Measurements from ENCODE around the gene BLOC1S4. TPM values are rescaled to one million over a fixed set of nuclear protein-coding genes. Genes with fewer than 3 reads are reported as not detected.

The BLOC1S4 gene
- total RNA-seq, 1 donor from 2014 or later: 14.2 TPM

GRCh38 chr4:6733358-6734164 lies 17.6 kb downstream of the BLOC1S4 start:
- Histone ChIP-seq H3K36me3 (ENCODE audit: control insufficient read depth, insufficient read depth, low read length) (no peaks in the 10 kb centered on the region), H3K27me3 (ENCODE audit: control insufficient read depth, insufficient read depth, low read length) (no peaks in the 10 kb centered on the region), H3K4me3 (ENCODE audit: low read depth, low read length) (no peak overlapping the region)
- DNase-seq (ENCODE audit: low read depth): no peak
- no peak for FAIRE-seq
- no peak for TF ChIP-seq CTCF (IDR thresholded peaks at IDR 0.05; ENCODE audit: insufficient read depth, low read length, severe bottlenecking)

- H3K36me3 ChIP-seq (ENCODE audit: control insufficient read depth, insufficient read depth, low read length): no peaks in the 10 kb centered on the region
- DNase-seq (ENCODE audit: low read depth) (no peak), FAIRE-seq (no peak)
- no peak overlapping the region for H3K4me3 ChIP-seq (ENCODE audit: low read depth, low read length)
- no peaks in the 10 kb centered on the region for H3K27me3 ChIP-seq (ENCODE audit: control insufficient read depth, insufficient read depth, low read length)
- TF ChIP-seq CTCF (IDR thresholded peaks at IDR 0.05; ENCODE audit: insufficient read depth, low read length, severe bottlenecking): no peak
These were observed 18.3 kb downstream of the BLOC1S4 start for GRCh38 chr4:6734165-6734786.

GRCh38 chr4:6739920-6740319 lies 23.9 kb downstream of the BLOC1S4 start:
- DNase-seq (ENCODE audit: low read depth): no peak
- Histone ChIP-seq H3K27me3 (ENCODE audit: control insufficient read depth, insufficient read depth, low read length) (no peaks in the 10 kb centered on the region), H3K4me3 (ENCODE audit: low read depth, low read length) (no peak overlapping the region), H3K36me3 (ENCODE audit: control insufficient read depth, insufficient read depth, low read length) (no peaks in the 10 kb centered on the region)
- no peak for FAIRE-seq
- no peak for TF ChIP-seq CTCF (IDR thresholded peaks at IDR 0.05; ENCODE audit: insufficient read depth, low read length, severe bottlenecking)

GRCh38 chr4:6740347-6740746 lies 24.4 kb downstream of the BLOC1S4 start:
- FAIRE-seq (no peak), DNase-seq (ENCODE audit: low read depth) (no peak)
- H3K4me3 ChIP-seq (ENCODE audit: low read depth, low read length): no peak overlapping the region
- H3K36me3 ChIP-seq (ENCODE audit: control insufficient read depth, insufficient read depth, low read length): no peaks in the 10 kb centered on the region
- no peak for TF ChIP-seq CTCF (IDR thresholded peaks at IDR 0.05; ENCODE audit: insufficient read depth, low read length, severe bottlenecking)
- H3K27me3 ChIP-seq (ENCODE audit: control insufficient read depth, insufficient read depth, low read length): no peaks in the 10 kb centered on the region

- no peak for DNase-seq (ENCODE audit: low read depth)
- Histone ChIP-seq H3K36me3 (ENCODE audit: control insufficient read depth, insufficient read depth, low read length) (no peaks in the 10 kb centered on the region), H3K27me3 (ENCODE audit: control insufficient read depth, insufficient read depth, low read length) (no peaks in the 10 kb centered on the region), H3K4me3 (ENCODE audit: low read depth, low read length) (no peak overlapping the region)
- TF ChIP-seq CTCF (IDR thresholded peaks at IDR 0.05; ENCODE audit: insufficient read depth, low read length, severe bottlenecking): no peak
- FAIRE-seq: no peak
These were observed 26.5 kb downstream of the BLOC1S4 start for GRCh38 chr4:6742507-6742906.
